Effector memory CD8-positive, alpha-beta T cell (primary cell): ENCODE results near the gene SMAD3.
A peak's percentile ranks its signal among the peaks of the same experiment; 100 is the strongest.

Experiments used
- ATAC-seq: fragments of 150-1000 bp; cut with Tn5 transposase; replicated peaks from 2 replicates; pipeline ENCODE4 v1.10.0; 2021; ENCODE audit warnings: mild to moderate bottlenecking, moderate library complexity
- DNase-seq, 3 experiments: peaks; one replicate each; pipeline ENCODE4 v3.0.0; 2021
- H3K27ac Mint-ChIP-seq, 2 donors: one replicate each; pipeline ENCODE4 v1.8.0; 2022; ENCODE audit warnings: mild to moderate bottlenecking in 2 of 2, mixed read lengths in 2 of 2, moderate library complexity in 2 of 2
- H3K27me3 Mint-ChIP-seq, 2 donors: one replicate each; pipeline ENCODE4 v1.8.0; 2022; ENCODE audit warnings: mixed read lengths in 2 of 2
- H3K36me3 Mint-ChIP-seq: one replicate; pipeline ENCODE4 v1.8.0; 2022; ENCODE audit warnings: mild to moderate bottlenecking, moderate library complexity, mixed read lengths; ENCODE audit not compliant: insufficient read depth
- H3K4me1 Mint-ChIP-seq, 2 donors: one replicate each; pipeline ENCODE4 v1.8.0; 2022; ENCODE audit warnings: low read depth in 2 of 2, mixed read lengths in 2 of 2
- H3K4me3 Mint-ChIP-seq, 2 donors: one replicate each; pipeline ENCODE4 v1.8.0; 2022; ENCODE audit warnings: mild to moderate bottlenecking in 2 of 2, mixed read lengths in 2 of 2, moderate library complexity in 2 of 2
- H3K9me3 Mint-ChIP-seq, 2 donors: one replicate each; pipeline ENCODE4 v1.8.0; 2022; ENCODE audit warnings: mixed read lengths in 2 of 2

SMAD3 gene

GRCh38 chr15:67039384-67040075, 25.9 kb upstream of the SMAD3 start:
- peak; percentile 43 for ATAC-seq

GRCh38 chr15:67040277-67040676, 25.1 kb upstream of the SMAD3 start:
- Mint-ChIP-seq H3K4me1 (peaks cover 20 to 22% of the 10 kb centered on the region in 2 donors), H3K4me3 (no peak overlapping the region), H3K9me3 (no peaks in the 10 kb centered on the region), H3K36me3 (peaks cover 3% of the 10 kb centered on the region), H3K27me3 (no peaks in the 10 kb centered on the region), H3K27ac (no peak overlapping the region)
- ATAC-seq (no peak), DNase-seq (no peak)

More at GRCh38 chr15:67039384-67040075, 25.9 kb upstream of the SMAD3 start:
- Mint-ChIP-seq H3K27me3 (no peaks in the 10 kb centered on the region), H3K9me3 (no peaks in the 10 kb centered on the region), H3K4me3 (peak overlapping the region; percentile 2 to 62), H3K36me3 (no peaks in the 10 kb centered on the region), H3K4me1 (peaks cover 24 to 28% of the 10 kb centered on the region in 2 donors), H3K27ac (peak overlapping the region; percentile 4 to 69)
- no peak for DNase-seq

GRCh38 chr15:67042551-67043142, 22.8 kb upstream of the SMAD3 start:
- no peak overlapping the region for H3K4me3 Mint-ChIP-seq
- ATAC-seq (peak; percentile 27), DNase-seq (no peak)
- no peaks in the 10 kb centered on the region for H3K27me3 Mint-ChIP-seq
- H3K36me3 Mint-ChIP-seq = peaks cover 3% of the 10 kb centered on the region
- H3K9me3 Mint-ChIP-seq = no peaks in the 10 kb centered on the region
- peak overlapping the region in 1 of 2 donors; percentile 62 for H3K27ac Mint-ChIP-seq
- H3K4me1 Mint-ChIP-seq = peaks cover 19 to 20% of the 10 kb centered on the region in 2 donors

GRCh38 chr15:67043939-67044771, 21.2 kb upstream of the SMAD3 start:
- Mint-ChIP-seq H3K36me3 (peaks cover 3% of the 10 kb centered on the region), H3K4me1 (peaks cover 14% of the 10 kb centered on the region in 2 donors), H3K27me3 (no peaks in the 10 kb centered on the region), H3K27ac (no peak overlapping the region), H3K9me3 (no peaks in the 10 kb centered on the region), H3K4me3 (no peak overlapping the region)
- ATAC-seq (no peak), DNase-seq (no peak)

GRCh38 chr15:67047149-67047661, 18.2 kb upstream of the SMAD3 start:
- H3K4me1 Mint-ChIP-seq = peaks cover 19 to 20% of the 10 kb centered on the region in 2 donors
- H3K27ac Mint-ChIP-seq = peak overlapping the region in 1 of 2 donors; percentile 41
- no peaks in the 10 kb centered on the region for H3K9me3 Mint-ChIP-seq
- ATAC-seq (no peak), DNase-seq (no peak)
- H3K27me3 Mint-ChIP-seq = no peaks in the 10 kb centered on the region
- H3K36me3 Mint-ChIP-seq = peaks cover 3% of the 10 kb centered on the region
- no peak overlapping the region for H3K4me3 Mint-ChIP-seq

GRCh38 chr15:67048281-67049279, 16.8 kb upstream of the SMAD3 start:
- peaks cover 10 to 11% of the 10 kb centered on the region in 2 donors for H3K4me1 Mint-ChIP-seq
- H3K9me3 Mint-ChIP-seq = no peaks in the 10 kb centered on the region
- H3K36me3 Mint-ChIP-seq = peaks cover 3% of the 10 kb centered on the region
- ATAC-seq (no peak), DNase-seq (no peak)
- H3K4me3 Mint-ChIP-seq = no peak overlapping the region
- H3K27ac Mint-ChIP-seq = no peak overlapping the region
- no peaks in the 10 kb centered on the region for H3K27me3 Mint-ChIP-seq

- Mint-ChIP-seq H3K4me3 (no peak overlapping the region), H3K9me3 (no peaks in the 10 kb centered on the region), H3K27me3 (no peaks in the 10 kb centered on the region), H3K4me1 (peaks cover 10 to 12% of the 10 kb centered on the region in 2 donors), H3K27ac (no peak overlapping the region), H3K36me3 (peaks cover 3% of the 10 kb centered on the region)
- ATAC-seq = no peak
- no peak for DNase-seq
Observed at GRCh38 chr15:67049351-67050044, 15.9 kb upstream of the SMAD3 start.

GRCh38 chr15:67050062-67050461, 15.3 kb upstream of the SMAD3 start:
- no peak for DNase-seq
- Mint-ChIP-seq H3K27me3 (no peaks in the 10 kb centered on the region), H3K27ac (no peak overlapping the region), H3K36me3 (peaks cover 2% of the 10 kb centered on the region), H3K4me3 (no peak overlapping the region), H3K4me1 (peaks cover 13 to 14% of the 10 kb centered on the region in 2 donors), H3K9me3 (no peaks in the 10 kb centered on the region)
- no peak for ATAC-seq

- ATAC-seq = no peak
Observed at GRCh38 chr15:67050522-67051087, 14.8 kb upstream of the SMAD3 start.

GRCh38 chr15:67051088-67052045, 14.0 kb upstream of the SMAD3 start:
- Mint-ChIP-seq H3K36me3 (no peaks in the 10 kb centered on the region), H3K9me3 (no peaks in the 10 kb centered on the region), H3K27ac (peak overlapping the region in 1 of 2 donors; percentile 25), H3K27me3 (no peaks in the 10 kb centered on the region), H3K4me3 (peak overlapping the region in 1 of 2 donors; percentile 19), H3K4me1 (peaks cover 21 to 22% of the 10 kb centered on the region in 2 donors)
- DNase-seq (no peak), ATAC-seq (no peak)

More at GRCh38 chr15:67050522-67051087, 14.8 kb upstream of the SMAD3 start:
- no peak for DNase-seq
- Mint-ChIP-seq H3K4me3 (no peak overlapping the region), H3K36me3 (no peaks in the 10 kb centered on the region), H3K27me3 (no peaks in the 10 kb centered on the region), H3K27ac (no peak overlapping the region), H3K4me1 (peaks cover 14 to 15% of the 10 kb centered on the region in 2 donors), H3K9me3 (no peaks in the 10 kb centered on the region)

GRCh38 chr15:67054676-67055075, 10.7 kb upstream of the SMAD3 start:
- no peak for ATAC-seq
- DNase-seq = no peak
- H3K27ac Mint-ChIP-seq = peak overlapping the region; percentile 10 to 73

More at GRCh38 chr15:67054676-67055075, 10.7 kb upstream of the SMAD3 start:
- H3K36me3 Mint-ChIP-seq = no peaks in the 10 kb centered on the region
- no peak overlapping the region for H3K4me3 Mint-ChIP-seq
- no peaks in the 10 kb centered on the region for H3K9me3 Mint-ChIP-seq
- H3K27me3 Mint-ChIP-seq = no peaks in the 10 kb centered on the region
- peaks cover 31 to 33% of the 10 kb centered on the region in 2 donors for H3K4me1 Mint-ChIP-seq
